Medulla oblongata (tissue), 1 donor: ENCODE measurements around the gene MED12.
"Not testable (repeated sequence)": the region's sequence is repeated elsewhere in the genome, so short reads cannot be mapped to it uniquely, and the experiment has no call there.

Source experiments
- DNase-seq: peaks from one replicate; pipeline ENCODE4 v3.0.0-alpha.2; 2015; ENCODE audit errors: extremely low spot score

MED12 gene

GRCh38 chrX:71162981-71163380 is 44.6 kb downstream of the MED12 start:
- no peak for DNase-seq

- DNase-seq = no peak
These were observed 45.7 kb downstream of the MED12 start for GRCh38 chrX:71164071-71164470.

- DNase-seq = peak; percentile 38
These were observed 48.1 kb downstream of the MED12 start for GRCh38 chrX:71166461-71166860.

GRCh38 chrX:71167031-71167781 is 48.8 kb downstream of the MED12 start:
- no peak for DNase-seq

GRCh38 chrX:71168134-71168533 is 49.7 kb downstream of the MED12 start:
- no peak for DNase-seq

GRCh38 chrX:71169586-71169985 is 51.2 kb downstream of the MED12 start:
- DNase-seq = no peak

- no peak for DNase-seq
These were observed 52.3 kb downstream of the MED12 start for GRCh38 chrX:71170660-71171059.

GRCh38 chrX:71171110-71171801 is 52.9 kb downstream of the MED12 start:
- DNase-seq = no peak

GRCh38 chrX:71173440-71173839 is 55.0 kb downstream of the MED12 start:
- DNase-seq = no peak

GRCh38 chrX:71174795-71175194 is 56.4 kb downstream of the MED12 start:
- no peak for DNase-seq

- no peak for DNase-seq
These were observed 57.1 kb downstream of the MED12 start for GRCh38 chrX:71175531-71175930.

GRCh38 chrX:71177327-71177726 is 58.9 kb downstream of the MED12 start:
- DNase-seq = no peak

GRCh38 chrX:71178908-71179307 is 60.5 kb downstream of the MED12 start:
- DNase-seq = peak; percentile 84

- not testable (repeated sequence) for DNase-seq
These were observed 62.3 kb downstream of the MED12 start for GRCh38 chrX:71180579-71181265.

GRCh38 chrX:71181558-71181909 is 63.1 kb downstream of the MED12 start:
- no peak for DNase-seq

GRCh38 chrX:71181910-71182799 is 63.8 kb downstream of the MED12 start:
- DNase-seq = peak; percentile 96

GRCh38 chrX:71182871-71183270 is 64.5 kb downstream of the MED12 start:
- no peak for DNase-seq

- DNase-seq = no peak
These were observed 64.9 kb downstream of the MED12 start for GRCh38 chrX:71183341-71183740.

GRCh38 chrX:71184092-71184491 is 65.7 kb downstream of the MED12 start:
- no peak for DNase-seq

GRCh38 chrX:71184803-71185495 is 66.6 kb downstream of the MED12 start:
- DNase-seq = no peak

GRCh38 chrX:71191248-71191647 is 72.9 kb downstream of the MED12 start:
- DNase-seq = no peak
